ENCODE data around the gene TAGAP. TPM values are rescaled to one million over a fixed set of nuclear protein-coding genes. Genes with fewer than 3 reads are reported as not detected.

The TAGAP gene
- total RNA-seq, 4 donors from 2014 or later: 0.57 to 6.6 (median 1.9) TPM

GRCh38 chr6:159036673-159037072 lies 8.1 kb downstream of the TAGAP start:
- TF ChIP-seq, protein P1, sequence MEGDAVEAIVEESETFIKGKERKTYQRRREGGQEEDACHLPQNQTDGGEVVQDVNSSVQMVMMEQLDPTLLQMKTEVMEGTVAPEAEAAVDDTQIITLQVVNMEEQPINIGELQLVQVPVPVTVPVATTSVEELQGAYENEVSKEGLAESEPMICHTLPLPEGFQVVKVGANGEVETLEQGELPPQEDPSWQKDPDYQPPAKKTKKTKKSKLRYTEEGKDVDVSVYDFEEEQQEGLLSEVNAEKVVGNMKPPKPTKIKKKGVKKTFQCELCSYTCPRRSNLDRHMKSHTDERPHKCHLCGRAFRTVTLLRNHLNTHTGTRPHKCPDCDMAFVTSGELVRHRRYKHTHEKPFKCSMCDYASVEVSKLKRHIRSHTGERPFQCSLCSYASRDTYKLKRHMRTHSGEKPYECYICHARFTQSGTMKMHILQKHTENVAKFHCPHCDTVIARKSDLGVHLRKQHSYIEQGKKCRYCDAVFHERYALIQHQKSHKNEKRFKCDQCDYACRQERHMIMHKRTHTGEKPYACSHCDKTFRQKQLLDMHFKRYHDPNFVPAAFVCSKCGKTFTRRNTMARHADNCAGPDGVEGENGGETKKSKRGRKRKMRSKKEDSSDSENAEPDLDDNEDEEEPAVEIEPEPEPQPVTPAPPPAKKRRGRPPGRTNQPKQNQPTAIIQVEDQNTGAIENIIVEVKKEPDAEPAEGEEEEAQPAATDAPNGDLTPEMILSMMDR (IDR thresholded peaks at IDR 0.05; ENCODE audit: low read depth): no peak

- TF ChIP-seq, protein P1 (IDR thresholded peaks at IDR 0.05; ENCODE audit: low read depth): no peak
These were observed 8.9 kb downstream of the TAGAP start for GRCh38 chr6:159035891-159036290.

DNA sequence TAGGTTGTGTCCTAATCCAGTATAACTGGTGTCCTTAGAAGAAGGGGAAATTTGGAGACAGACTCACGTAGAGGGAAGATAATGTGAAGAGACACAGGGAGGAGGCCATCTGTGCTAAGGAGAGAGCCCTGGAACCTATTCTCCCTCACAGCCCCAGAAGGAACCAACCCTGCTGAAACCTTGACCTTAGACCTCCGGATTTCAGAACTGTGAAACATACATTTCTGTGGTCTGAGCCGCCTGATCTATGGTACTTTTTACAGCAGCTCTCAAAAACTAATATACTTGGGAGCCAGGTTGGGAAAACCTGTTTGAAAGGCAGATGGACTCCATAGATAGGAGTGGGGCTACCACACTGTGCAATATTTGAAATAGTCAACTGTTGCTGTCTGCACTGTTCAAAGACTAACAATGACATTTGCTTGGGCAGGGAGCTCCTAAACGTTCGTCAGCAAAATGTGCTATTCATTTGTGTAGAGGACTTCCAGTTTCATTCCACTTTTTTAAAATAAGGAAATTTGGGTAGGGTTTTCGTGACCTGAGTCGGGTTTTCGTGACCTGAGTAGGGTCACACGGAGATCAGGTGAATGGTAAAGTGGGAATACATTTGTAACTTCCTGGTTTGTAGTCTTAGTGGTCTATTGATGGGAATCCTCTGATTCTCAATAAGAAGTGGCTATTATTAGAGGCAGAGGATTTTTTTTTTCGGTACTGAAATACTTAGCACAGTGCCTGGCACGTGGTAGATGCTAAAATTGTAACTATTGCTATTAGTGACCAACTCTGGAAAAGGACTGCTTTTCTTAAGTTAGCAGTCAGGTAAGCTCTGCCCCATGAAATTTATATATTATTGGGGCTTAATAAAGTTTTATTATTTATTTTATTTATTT lies 11.4 kb downstream of the TAGAP start:
- TF ChIP-seq, protein P1 (IDR thresholded peaks at IDR 0.05; ENCODE audit: low read depth): no peak

DNA sequence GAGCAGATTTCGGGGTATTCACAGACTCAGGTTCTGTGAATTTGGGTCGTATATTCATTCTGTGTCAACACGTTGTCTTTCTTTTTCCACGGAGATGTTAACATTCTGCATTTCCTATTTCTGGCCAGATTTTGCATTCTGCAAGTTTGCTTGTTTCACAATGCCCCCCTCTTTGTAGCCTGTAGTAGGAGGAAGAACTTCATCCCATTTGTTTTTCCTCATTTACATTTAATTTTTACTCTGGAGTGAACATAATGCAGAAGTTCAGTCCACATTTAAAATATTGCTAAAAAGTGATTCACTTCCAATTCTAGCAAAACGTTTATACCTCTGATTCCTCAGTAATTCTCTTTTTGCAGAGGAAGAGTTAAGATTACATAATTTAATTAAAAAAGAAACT lies 12.9 kb downstream of the TAGAP start:
- TF ChIP-seq, protein P1 (IDR thresholded peaks at IDR 0.05; ENCODE audit: low read depth): no peak

DNA sequence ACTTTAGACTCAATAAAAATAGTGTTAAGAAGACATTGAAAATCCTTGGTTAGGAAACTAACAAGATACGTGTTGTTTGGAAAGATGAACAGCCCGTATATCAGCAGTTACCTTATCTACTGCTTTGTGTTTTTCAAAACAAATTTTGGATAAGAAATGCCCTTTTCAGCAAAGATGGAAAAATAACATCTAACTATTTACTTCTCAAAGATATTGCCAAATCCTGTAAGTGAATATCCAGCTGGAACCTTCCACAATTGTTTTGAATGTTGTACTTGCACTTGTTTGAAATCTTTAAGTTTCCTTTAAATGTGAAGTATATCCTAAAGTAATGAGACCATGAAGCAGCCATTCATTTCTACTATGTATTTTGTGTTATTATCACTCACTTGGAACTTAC lies 14.6 kb downstream of the TAGAP start:
- TF ChIP-seq, protein P1 (IDR thresholded peaks at IDR 0.05; ENCODE audit: low read depth): no peak

DNA sequence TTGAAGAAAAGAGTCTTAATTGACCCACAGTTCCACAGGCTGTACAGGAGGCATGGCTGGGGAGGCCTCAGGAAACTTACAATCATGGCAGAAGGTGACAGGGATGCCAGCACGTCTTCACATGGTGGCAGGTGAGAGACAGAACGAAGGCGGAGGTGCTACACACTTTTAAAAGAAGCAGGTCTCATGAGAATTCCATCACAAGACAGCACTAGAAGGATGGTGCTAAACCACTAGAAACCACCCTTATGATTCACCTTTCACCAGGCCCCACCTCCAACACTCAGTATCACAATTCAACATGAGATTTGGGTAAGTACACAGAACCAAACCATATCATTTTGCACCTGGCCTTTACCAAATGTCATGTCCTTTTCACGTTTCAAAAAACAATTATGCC lies 20.9 kb downstream of the TAGAP start:
- TF ChIP-seq, protein P1 (IDR thresholded peaks at IDR 0.05; ENCODE audit: low read depth): no peak

DNA sequence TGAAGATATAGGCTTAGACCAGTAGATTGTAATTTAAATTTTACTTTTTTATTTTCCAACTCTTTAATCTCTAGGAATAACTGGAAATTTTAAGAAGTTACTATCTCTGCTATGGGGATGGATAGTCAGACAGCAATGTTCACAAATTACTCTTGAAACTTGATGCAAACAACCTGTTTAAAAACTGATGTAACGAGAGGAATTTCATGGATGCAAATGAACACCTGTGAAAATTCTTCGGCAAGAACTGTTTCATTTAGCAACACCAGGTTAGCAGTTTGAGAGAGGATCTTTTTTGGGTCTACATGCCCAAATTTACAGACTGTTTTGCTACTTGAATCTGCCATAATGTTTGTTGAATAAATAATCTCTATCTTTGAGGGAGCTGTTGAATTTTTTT lies 24.8 kb downstream of the TAGAP start:
- TF ChIP-seq, protein P1 (IDR thresholded peaks at IDR 0.05; ENCODE audit: low read depth): no peak
